Fibroblast of lung (primary cell): ENCODE results near the gene ACOT8.

Experiments
- CTCF ChIP-seq, 2 donors: IDR thresholded peaks in 1 of 2; conservative IDR thresholded peaks in 1 of 2; 1 replicate in 1 of 2; 2 replicates in 1 of 2; pipeline ENCODE4 v1.5.1; 2011 to 2012; ENCODE audit warnings: low read length in 2 of 2, control low read depth in 1 of 2, inconsistent platforms in 1 of 2, low read depth in 1 of 2, mild to moderate bottlenecking in 1 of 2
- EZH2 ChIP-seq: IDR thresholded peaks from 2 replicates; pipeline ENCODE4 v1.5.1; 2012; ENCODE audit warnings: low read length, control low read depth, mild to moderate bottlenecking; ENCODE audit errors: missing control alignments

GRCh38 chr20:45819466-45819865 is 37.7 kb downstream of the ACOT8 start:
- TF ChIP-seq CTCF (conservative IDR thresholded peaks at IDR 0.05 in 1 of 2, IDR thresholded peaks at IDR 0.05 in 1 of 2; ENCODE audit: low read depth in 1 of 2, low read length in 2 of 2) (no peak), EZH2 (no peak)
